SK-N-SH (cell line): ENCODE data around the gene SEBOX.

Source experiments
- EP300 ChIP-seq, 2 experiments: IDR thresholded peaks; 2 replicates each; pipeline versions ENCODE4 v1.4.0 to v1.6.1; 2012; ENCODE audit warnings: borderline replicate concordance in 1 of 2, low read depth in 1 of 2, low read length in 1 of 2
- EZH2phosphoT487 ChIP-seq: fragments of 200-600 bp; sonication (generic); IDR thresholded peaks from 2 replicates; pipeline ENCODE4 v1.6.1; 2017; ENCODE audit warnings: low read depth, mixed run types, mild to moderate bottlenecking, antibody characterized with exemption, moderate library complexity, borderline replicate concordance
- MAX ChIP-seq: IDR thresholded peaks from 2 replicates; pipeline ENCODE4 v1.4.0; 2012; ENCODE audit warnings: low read depth
- MXI1 ChIP-seq: IDR thresholded peaks from 2 replicates; pipeline ENCODE4 v1.6.1; 2012; ENCODE audit warnings: mild to moderate bottlenecking, low read depth, low read length, improper control_type of control experiment
- POLR2AphosphoS5 ChIP-seq: IDR thresholded peaks from 2 replicates; pipeline ENCODE4 v1.6.1; 2012; ENCODE audit warnings: low read depth, low read length
- TCF12 ChIP-seq: IDR thresholded peaks from 2 replicates; pipeline ENCODE4 v1.4.0; 2012
- USF2 ChIP-seq: fragments of 150-350 bp; IDR thresholded peaks from 2 replicates; pipeline ENCODE4 v1.6.1; 2017; ENCODE audit warnings: antibody characterized with exemption, low read length, low read depth, borderline replicate concordance
- YY1 ChIP-seq: IDR thresholded peaks from 2 replicates; pipeline ENCODE4 v1.4.0; 2012; ENCODE audit warnings: low read depth, mild to moderate bottlenecking
- TF ChIP-seq, protein P1 (sequence below): fragments of 200-600 bp; sonication (generic); IDR thresholded peaks from 2 replicates; pipeline ENCODE4 v1.6.1; 2017; ENCODE audit warnings: antibody characterized with exemption, mild to moderate bottlenecking, moderate library complexity

DNA sequence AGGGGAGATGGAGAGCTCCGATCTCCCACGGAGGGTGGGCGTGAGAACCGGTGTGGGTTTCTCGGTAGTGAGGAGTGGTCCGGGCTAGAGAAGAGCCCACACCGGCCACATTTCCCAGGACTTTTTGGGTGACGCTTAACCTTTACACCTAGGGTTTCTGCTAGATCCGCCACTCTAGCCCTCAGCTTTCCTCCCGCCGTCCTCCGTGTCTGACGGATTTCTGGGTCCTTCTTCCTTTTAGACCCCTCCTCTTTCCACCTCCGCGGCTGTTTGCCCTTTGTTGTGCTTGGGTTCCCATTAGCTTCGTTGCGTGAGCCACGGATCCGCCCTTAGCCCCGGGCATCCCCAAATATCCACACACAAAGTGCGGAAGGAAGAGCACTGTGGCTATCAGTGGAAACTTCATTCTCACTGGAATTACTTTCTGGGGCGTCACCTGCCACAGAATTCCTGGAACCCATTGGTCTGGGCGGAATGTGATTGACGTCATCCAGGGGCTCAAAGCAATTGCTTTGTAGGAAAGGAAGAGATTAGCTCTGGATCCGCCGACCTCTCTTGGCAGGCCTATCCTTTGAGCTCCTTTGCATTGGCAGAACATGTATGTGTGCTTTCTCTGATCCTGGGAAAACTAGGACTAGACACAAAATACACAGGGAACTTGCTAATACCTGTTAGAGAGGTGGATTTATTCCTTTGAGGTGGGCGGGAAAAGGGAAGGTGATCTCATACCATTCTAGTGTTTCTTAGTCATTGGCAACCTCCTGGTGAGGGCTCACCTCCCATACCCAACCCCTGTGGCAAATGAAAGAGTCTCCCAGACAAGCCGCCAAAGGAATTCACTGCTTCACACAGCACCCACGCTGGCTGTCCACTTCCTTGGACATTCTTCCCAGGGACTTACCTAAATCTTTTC lies 28.8 kb downstream of the SEBOX start:
- TF ChIP-seq, protein P1, sequence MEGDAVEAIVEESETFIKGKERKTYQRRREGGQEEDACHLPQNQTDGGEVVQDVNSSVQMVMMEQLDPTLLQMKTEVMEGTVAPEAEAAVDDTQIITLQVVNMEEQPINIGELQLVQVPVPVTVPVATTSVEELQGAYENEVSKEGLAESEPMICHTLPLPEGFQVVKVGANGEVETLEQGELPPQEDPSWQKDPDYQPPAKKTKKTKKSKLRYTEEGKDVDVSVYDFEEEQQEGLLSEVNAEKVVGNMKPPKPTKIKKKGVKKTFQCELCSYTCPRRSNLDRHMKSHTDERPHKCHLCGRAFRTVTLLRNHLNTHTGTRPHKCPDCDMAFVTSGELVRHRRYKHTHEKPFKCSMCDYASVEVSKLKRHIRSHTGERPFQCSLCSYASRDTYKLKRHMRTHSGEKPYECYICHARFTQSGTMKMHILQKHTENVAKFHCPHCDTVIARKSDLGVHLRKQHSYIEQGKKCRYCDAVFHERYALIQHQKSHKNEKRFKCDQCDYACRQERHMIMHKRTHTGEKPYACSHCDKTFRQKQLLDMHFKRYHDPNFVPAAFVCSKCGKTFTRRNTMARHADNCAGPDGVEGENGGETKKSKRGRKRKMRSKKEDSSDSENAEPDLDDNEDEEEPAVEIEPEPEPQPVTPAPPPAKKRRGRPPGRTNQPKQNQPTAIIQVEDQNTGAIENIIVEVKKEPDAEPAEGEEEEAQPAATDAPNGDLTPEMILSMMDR: no peak
- no peak for TF ChIP-seq TCF12
- TF ChIP-seq MAX: peak; percentile 34; the same call in 1 of the 2 replicates
- TF ChIP-seq YY1: no peak
- TF ChIP-seq EZH2phosphoT487: no peak
- TF ChIP-seq MXI1: peak; percentile 50; the same call in 1 of the 2 replicates
- no peak for TF ChIP-seq POLR2AphosphoS5
- TF ChIP-seq EP300 (IDR thresholded peaks at IDR 0.05; ENCODE audit: borderline replicate concordance in 1 of 2, low read depth in 1 of 2, low read length in 1 of 2): no peak
- no peak for TF ChIP-seq USF2
